ENCODE results near the gene HNRNPUL1.

DNA sequence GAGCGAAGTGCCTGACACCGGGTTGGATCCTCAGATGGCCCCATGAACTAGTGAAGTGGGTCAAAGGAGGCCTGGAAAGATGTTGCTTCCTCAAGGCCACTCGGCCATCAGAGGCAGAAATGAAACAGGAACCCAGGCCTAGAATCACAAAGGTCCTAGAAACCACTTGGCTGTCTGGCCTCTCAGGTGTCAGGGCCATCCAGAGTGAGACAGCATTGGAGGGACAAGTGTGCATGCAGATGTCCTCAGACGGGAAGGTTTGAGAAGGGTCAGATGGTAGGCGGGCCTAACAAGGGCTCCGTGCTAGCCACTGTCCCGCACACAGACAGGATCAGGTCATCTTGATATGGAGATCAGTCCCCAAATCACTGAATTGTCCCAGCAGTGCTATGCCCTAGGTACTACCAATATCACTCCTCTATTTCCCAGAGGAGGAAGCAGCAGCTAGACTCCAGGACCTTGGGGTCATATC lies 60.1 kb downstream of the HNRNPUL1 start:
- no peak for TF ChIP-seq POLR2A (IDR thresholded peaks at IDR 0.05)
- TF ChIP-seq, protein P1, sequence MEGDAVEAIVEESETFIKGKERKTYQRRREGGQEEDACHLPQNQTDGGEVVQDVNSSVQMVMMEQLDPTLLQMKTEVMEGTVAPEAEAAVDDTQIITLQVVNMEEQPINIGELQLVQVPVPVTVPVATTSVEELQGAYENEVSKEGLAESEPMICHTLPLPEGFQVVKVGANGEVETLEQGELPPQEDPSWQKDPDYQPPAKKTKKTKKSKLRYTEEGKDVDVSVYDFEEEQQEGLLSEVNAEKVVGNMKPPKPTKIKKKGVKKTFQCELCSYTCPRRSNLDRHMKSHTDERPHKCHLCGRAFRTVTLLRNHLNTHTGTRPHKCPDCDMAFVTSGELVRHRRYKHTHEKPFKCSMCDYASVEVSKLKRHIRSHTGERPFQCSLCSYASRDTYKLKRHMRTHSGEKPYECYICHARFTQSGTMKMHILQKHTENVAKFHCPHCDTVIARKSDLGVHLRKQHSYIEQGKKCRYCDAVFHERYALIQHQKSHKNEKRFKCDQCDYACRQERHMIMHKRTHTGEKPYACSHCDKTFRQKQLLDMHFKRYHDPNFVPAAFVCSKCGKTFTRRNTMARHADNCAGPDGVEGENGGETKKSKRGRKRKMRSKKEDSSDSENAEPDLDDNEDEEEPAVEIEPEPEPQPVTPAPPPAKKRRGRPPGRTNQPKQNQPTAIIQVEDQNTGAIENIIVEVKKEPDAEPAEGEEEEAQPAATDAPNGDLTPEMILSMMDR (IDR thresholded peaks at IDR 0.05) = no peak

Measured in vagina (tissue), 2 donors.